Tibial nerve (tissue), 3 donors: ENCODE data around the gene RNASEH2C.

Experiments used
- CTCF ChIP-seq, 5 experiments: fragments of 200-600 bp in 3 of 5; fragments of 450-650 bp in 2 of 5; sonication (generic) in 3 of 5; IDR thresholded peaks; one replicate each; pipeline ENCODE4 v1.5.1; 2016 to 2019; ENCODE audit warnings: antibody characterized with exemption in 5 of 5, mild to moderate bottlenecking in 3 of 5, moderate library complexity in 2 of 5
- POLR2A ChIP-seq, 2 donors: fragments of 450-650 bp; IDR thresholded peaks; one replicate each; pipeline ENCODE4 v1.6.1; 2017; ENCODE audit warnings: antibody characterized with exemption in 2 of 2, mild to moderate bottlenecking in 2 of 2, moderate library complexity in 2 of 2

- TF ChIP-seq CTCF (IDR thresholded peaks at IDR 0.05) (no peak), POLR2A (IDR thresholded peaks at IDR 0.05) (no peak)
Measured at GRCh38 chr11:65766535-65766934, 45.9 kb upstream of the RNASEH2C start.
